Calu3 (cell line): Measurements from ENCODE around the gene DUSP22. TPM values are rescaled to one million over a fixed set of nuclear protein-coding genes. Genes with fewer than 3 reads are reported as not detected.

Experiments
- BruUV-seq: library from RNA; stranded (reverse); fragments of 400-500 nt; replicated peaks from 2 replicates; lab custom pipeline; 2021; lab: Mats Ljungman, UMichigan
- CTCF ChIA-PET: fragments of 300-600 bp; sonication (Branson Sonifier 250); formaldehyde crosslinking; loops from one replicate; lab custom pipeline; 2022; ENCODE audit warnings: antibody characterized with exemption; lab: Charles Lee
- DNase-seq: peaks from one replicate; pipeline ENCODE4 v3.0.0; 2022
- H3K27ac Mint-ChIP-seq: one replicate; pipeline ENCODE4 v1.8.0; 2022; ENCODE audit warnings: mixed read lengths; ENCODE audit not compliant: unreplicated experiment
- H3K27me3 Mint-ChIP-seq: one replicate; pipeline ENCODE4 v1.8.0; 2022; ENCODE audit warnings: mixed read lengths; ENCODE audit not compliant: unreplicated experiment
- H3K36me3 Mint-ChIP-seq: one replicate; pipeline ENCODE4 v1.8.0; 2022; ENCODE audit warnings: mild to moderate bottlenecking, moderate library complexity, mixed read lengths; ENCODE audit not compliant: insufficient read depth, unreplicated experiment
- H3K4me1 Mint-ChIP-seq: one replicate; pipeline ENCODE4 v1.8.0; 2022; ENCODE audit warnings: mild to moderate bottlenecking, low read depth, mixed read lengths; ENCODE audit not compliant: unreplicated experiment
- H3K4me3 Mint-ChIP-seq: one replicate; pipeline ENCODE4 v1.8.0; 2022; ENCODE audit warnings: mild to moderate bottlenecking, low read depth, moderate library complexity, mixed read lengths; ENCODE audit not compliant: unreplicated experiment
- H3K9me3 Mint-ChIP-seq: one replicate; pipeline ENCODE4 v1.8.0; 2022; ENCODE audit warnings: low read depth, mixed read lengths; ENCODE audit not compliant: unreplicated experiment
- intact Hi-C: fragments of 100-400 bp; cut with micrococcal nuclease; formaldehyde crosslinking; loops from one replicate; pipeline ENCODE4 v1.10.0; 2022; ENCODE audit not compliant: unreplicated experiment
- total RNA-seq: library from RNA; stranded (reverse); gene quantifications from 2 replicates; pipeline ENCODE4 v1.2.3, GENCODE V29; 2022
- TF ChIP-seq, protein P1 (sequence below): fragments of 200-600 bp; IDR thresholded peaks from one replicate; pipeline ENCODE4 v1.8.0; 2022; ENCODE audit warnings: antibody characterized with exemption; ENCODE audit not compliant: unreplicated experiment

DUSP22 gene
- total RNA-seq, 1 experiment from 2014 or later = 14.7 TPM

DNA sequence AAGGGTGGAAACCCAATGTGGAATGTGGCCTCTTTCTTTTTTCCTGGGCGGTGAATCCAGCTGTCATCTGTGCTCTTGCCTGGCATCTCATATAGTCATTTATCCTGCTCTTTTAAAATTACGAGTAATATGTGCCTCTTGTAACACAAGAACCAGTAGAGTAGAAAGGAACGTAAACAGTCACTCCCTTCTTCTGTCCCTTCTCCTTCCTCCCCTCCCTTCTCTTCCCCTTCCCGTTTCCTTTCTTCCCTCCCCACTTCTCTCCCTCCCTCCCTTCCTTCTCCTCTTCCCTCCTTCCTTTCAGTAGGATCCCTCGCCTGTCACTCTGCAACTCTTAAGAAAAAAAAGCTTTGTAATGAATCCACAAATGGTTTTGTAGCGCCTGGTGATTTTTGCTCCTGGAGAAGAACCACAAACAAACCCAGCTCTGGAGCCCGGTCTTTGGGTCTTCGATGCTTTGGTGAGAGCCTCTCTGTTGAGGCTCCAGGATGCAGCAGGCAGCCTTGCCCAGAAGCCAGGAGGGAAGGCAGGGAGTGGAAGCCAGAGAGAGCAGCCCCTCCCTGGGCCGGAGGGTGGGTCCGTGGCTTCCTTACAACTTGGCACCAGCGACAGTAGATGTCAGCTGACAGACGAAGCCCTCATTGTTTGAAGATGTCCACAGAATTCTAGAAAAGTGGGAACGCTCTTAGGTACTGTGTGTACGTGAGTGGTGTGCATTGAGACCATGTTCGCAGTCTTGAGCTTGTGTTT is 15.0 kb downstream of the DUSP22 start:
- H3K9me3 Mint-ChIP-seq = peaks cover 4% of the 10 kb centered on the region
- BruUV-seq = no TSS peak
- CTCF ChIA-PET = no interaction called here

DNA sequence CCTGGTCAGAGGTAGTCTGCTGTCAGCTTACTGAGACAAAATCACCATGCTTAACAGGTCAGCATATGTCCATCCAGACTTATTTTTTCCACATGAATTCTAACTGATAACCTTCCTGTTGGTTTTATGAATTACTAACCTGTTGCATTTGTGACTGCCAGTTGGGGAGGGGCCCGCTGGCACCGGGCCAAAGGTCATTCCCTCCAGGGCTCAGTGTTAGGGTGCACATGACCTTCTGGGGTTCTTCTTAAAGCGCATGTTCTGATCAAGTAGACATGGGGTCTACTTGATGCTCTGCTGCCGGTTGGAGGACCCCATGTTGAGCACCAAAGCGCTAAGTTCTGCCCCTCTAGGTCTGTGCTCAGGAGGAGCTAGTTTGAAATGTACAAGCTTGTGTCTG is 15.6 kb downstream of the DUSP22 start:
- TF ChIP-seq, protein P1, sequence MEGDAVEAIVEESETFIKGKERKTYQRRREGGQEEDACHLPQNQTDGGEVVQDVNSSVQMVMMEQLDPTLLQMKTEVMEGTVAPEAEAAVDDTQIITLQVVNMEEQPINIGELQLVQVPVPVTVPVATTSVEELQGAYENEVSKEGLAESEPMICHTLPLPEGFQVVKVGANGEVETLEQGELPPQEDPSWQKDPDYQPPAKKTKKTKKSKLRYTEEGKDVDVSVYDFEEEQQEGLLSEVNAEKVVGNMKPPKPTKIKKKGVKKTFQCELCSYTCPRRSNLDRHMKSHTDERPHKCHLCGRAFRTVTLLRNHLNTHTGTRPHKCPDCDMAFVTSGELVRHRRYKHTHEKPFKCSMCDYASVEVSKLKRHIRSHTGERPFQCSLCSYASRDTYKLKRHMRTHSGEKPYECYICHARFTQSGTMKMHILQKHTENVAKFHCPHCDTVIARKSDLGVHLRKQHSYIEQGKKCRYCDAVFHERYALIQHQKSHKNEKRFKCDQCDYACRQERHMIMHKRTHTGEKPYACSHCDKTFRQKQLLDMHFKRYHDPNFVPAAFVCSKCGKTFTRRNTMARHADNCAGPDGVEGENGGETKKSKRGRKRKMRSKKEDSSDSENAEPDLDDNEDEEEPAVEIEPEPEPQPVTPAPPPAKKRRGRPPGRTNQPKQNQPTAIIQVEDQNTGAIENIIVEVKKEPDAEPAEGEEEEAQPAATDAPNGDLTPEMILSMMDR = no peak
- H3K27me3 Mint-ChIP-seq = no peaks in the 10 kb centered on the region
- no peak overlapping the region for H3K27ac Mint-ChIP-seq
- no peaks in the 10 kb centered on the region for H3K4me1 Mint-ChIP-seq
- intact Hi-C loops = no loop called here
- CTCF ChIA-PET = no interaction called here
- H3K4me3 Mint-ChIP-seq = no peak overlapping the region
- H3K36me3 Mint-ChIP-seq = no peaks in the 10 kb centered on the region
- no TSS peak for BruUV-seq
- H3K9me3 Mint-ChIP-seq = peaks cover 4% of the 10 kb centered on the region
- DNase-seq = no peak

More for the DNA sequence above, 15.0 kb downstream of the DUSP22 start:
- Mint-ChIP-seq H3K4me3 (no peak overlapping the region), H3K27me3 (no peaks in the 10 kb centered on the region), H3K27ac (no peak overlapping the region), H3K4me1 (no peaks in the 10 kb centered on the region), H3K36me3 (no peaks in the 10 kb centered on the region)
- TF ChIP-seq, protein P1 = no peak
- intact Hi-C loops = no loop called here
- DNase-seq = no peak

DNA sequence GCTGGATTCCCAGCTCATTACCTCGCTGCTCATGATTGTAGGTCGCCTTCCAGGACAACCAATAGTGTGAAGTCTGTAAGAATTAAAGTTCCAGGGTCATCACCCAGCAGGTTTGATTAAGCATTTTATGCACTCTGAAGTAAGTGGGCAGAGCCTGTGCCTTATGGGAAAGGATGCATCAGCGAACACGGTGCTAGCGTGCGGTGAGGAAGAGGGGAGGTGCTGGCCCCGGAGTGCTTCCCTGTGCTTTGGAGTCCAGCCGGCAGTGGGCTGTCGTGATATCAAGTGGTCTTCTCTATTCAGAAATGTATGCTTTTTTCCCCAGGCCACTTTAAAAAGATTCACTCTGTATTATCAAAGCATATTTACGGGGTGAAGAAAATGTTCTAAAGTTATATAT is 16.0 kb downstream of the DUSP22 start:
- Mint-ChIP-seq H3K9me3 (peaks cover 4% of the 10 kb centered on the region), H3K4me3 (no peak overlapping the region), H3K27ac (no peak overlapping the region), H3K27me3 (no peaks in the 10 kb centered on the region), H3K4me1 (no peaks in the 10 kb centered on the region), H3K36me3 (no peaks in the 10 kb centered on the region)
- no peak for DNase-seq
- BruUV-seq = no TSS peak
- intact Hi-C loops = no loop called here
- CTCF ChIA-PET = no interaction called here
- TF ChIP-seq, protein P1 = no peak

DNA sequence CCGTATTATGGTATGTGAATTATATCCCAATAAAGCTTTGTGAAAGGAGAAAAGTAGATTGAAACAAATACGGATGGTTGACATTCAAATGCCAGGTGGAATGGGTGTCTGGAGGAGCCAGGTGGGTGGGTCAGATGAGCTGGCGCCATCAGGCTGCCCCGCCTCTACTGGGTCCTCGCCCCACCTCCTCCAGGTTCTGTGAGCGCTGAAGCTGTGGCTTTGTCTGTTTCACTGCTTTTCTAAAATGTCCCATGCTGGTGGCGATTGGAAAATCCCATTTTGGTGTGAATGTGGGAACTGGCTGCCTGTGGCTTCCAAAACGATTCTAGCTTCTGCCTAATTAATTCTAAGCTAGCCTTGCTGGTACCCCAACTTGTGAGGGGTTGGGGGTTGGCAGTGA is 16.5 kb downstream of the DUSP22 start:
- DNase-seq = no peak
- no peaks in the 10 kb centered on the region for H3K36me3 Mint-ChIP-seq
- intact Hi-C loops = no loop called here
- CTCF ChIA-PET = interaction anchor here (0.8 kb wide), 1 partner anchor 9 kb away, joined by 3 read pairs; no protein-coding TSS in a partner anchor
- no peaks in the 10 kb centered on the region for H3K27me3 Mint-ChIP-seq
- TF ChIP-seq, protein P1 = no peak
- BruUV-seq = no TSS peak
- no peak overlapping the region for H3K4me3 Mint-ChIP-seq
- H3K9me3 Mint-ChIP-seq = peaks cover 4% of the 10 kb centered on the region
- no peak overlapping the region for H3K27ac Mint-ChIP-seq
- H3K4me1 Mint-ChIP-seq = no peaks in the 10 kb centered on the region
